ENCODE data around the gene MUS81. TPM values are rescaled to one million over a fixed set of nuclear protein-coding genes. Genes with fewer than 3 reads are reported as not detected.

MUS81 gene
- total RNA-seq, 2 experiments from 2014 or later, result 37.7 to 39.2 TPM

DNA sequence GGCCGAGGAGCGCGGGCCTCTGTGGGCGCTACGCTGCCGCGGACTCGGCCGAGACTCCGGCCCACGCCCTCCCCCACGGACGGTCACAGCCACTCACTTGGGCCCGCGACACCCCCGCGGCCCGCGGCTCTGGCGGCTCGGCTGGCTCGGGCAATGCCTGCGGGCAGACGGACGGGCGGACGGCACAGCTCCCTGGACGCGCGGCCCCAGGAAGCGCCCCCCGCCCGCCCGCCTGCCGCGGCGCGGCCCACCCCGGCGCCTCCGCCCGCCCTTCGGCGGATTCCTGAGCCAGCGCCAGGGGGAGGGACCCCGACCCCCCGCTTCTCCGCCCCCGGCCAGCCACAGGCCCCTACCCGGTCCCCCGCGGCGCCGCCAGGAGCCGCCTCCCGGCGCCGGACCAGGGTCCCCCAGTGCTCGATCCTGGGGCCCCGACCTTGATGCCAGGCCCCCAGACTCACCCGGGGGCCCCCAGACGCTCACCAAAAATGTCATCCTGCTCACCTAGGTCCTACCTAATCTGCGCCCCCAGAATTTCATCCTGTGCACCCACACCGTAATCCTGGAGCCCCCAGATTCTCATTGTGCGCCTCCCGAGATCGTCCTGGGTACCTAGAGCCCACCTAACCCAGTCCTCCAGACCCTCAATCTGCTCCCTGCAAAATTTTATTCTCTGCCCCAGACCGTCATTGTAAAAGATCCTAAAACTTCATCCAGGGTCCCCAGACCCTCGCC is 12.5 kb downstream of the MUS81 start, which contains the start of gene EFEMP2:
Gene EFEMP2 (minus strand): TSS at position 215 of the 732 bp plus-strand sequence. CDS start 446 bp downstream, outside the sequence.
- TF ChIP-seq, protein P1, sequence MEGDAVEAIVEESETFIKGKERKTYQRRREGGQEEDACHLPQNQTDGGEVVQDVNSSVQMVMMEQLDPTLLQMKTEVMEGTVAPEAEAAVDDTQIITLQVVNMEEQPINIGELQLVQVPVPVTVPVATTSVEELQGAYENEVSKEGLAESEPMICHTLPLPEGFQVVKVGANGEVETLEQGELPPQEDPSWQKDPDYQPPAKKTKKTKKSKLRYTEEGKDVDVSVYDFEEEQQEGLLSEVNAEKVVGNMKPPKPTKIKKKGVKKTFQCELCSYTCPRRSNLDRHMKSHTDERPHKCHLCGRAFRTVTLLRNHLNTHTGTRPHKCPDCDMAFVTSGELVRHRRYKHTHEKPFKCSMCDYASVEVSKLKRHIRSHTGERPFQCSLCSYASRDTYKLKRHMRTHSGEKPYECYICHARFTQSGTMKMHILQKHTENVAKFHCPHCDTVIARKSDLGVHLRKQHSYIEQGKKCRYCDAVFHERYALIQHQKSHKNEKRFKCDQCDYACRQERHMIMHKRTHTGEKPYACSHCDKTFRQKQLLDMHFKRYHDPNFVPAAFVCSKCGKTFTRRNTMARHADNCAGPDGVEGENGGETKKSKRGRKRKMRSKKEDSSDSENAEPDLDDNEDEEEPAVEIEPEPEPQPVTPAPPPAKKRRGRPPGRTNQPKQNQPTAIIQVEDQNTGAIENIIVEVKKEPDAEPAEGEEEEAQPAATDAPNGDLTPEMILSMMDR (IDR thresholded peaks at IDR 0.05), result no peak
- ChIA-PET POLR2A (interaction anchor here (0.6 to 7.1 kb wide), 8 partner anchors 12 to 638 kb away, joined by 3 to 137 read pairs (median 9); partner anchors contain the start of genes BBS1, CCDC85B, CFL1 and FIBP), CTCF (interaction anchor here (1.0 to 2.3 kb wide), 3 partner anchors 12 to 17 kb away, joined by 5 to 18 read pairs (median 17); partner anchors contain the start of genes CCDC85B, FIBP and MUS81)
- DNase-seq, result peak in 1 of 14 experiments; percentile 34
- H3K36me3 ChIP-seq (ENCODE audit: insufficient read depth, low read length), result peaks cover 6% of the 10 kb centered on the region
- peaks cover 49% of the 10 kb centered on the region for H3K4me1 ChIP-seq (ENCODE audit: insufficient read depth, low read length)
- intact Hi-C loops (cut with DNase I, micrococcal nuclease), result loop anchor here (1.0 to 2.0 kb wide), 3 partner anchors 12 to 47 kb away; partner anchors contain the start of genes MUS81 (in 2 of the 2), C11orf68 (in 1 of the 2), DRAP1 (in 1 of the 2) and FIBP (in 1 of the 2)
- peak within 1 kb of the TSS; percentile 89 for H3K4me3 Mint-ChIP-seq
- H3K4me1 Mint-ChIP-seq (ENCODE audit: low read depth), result peaks cover 16% of the 10 kb centered on the region
- H3K4me3 ChIP-seq (ENCODE audit: low read length), result peak within 1 kb of the TSS; percentile 60
- H3K9me3 Mint-ChIP-seq, result no peaks in the 10 kb centered on the region
- H3K36me3 Mint-ChIP-seq (ENCODE audit: low read depth), result peaks cover 3% of the 10 kb centered on the region
- H3K9me3 ChIP-seq (ENCODE audit: control insufficient read depth in 1 of 2, insufficient read depth in 1 of 2, low read length in 2 of 2), result no peaks in the 10 kb centered on the region
- peak within 1 kb of the TSS; percentile 78 to 81 for H3K27ac ChIP-seq (ENCODE audit: low read depth in 1 of 2, low read length in 2 of 2)
- H3K27ac Mint-ChIP-seq, result peak within 1 kb of the TSS; percentile 83
- no peak for ATAC-seq (ENCODE audit: poor library complexity)
- no peaks in the 10 kb centered on the region for H3K27me3 ChIP-seq (ENCODE audit: control insufficient read depth in 1 of 2, insufficient read depth in 2 of 2, low read length in 2 of 2)
- H3K27me3 Mint-ChIP-seq, result no peaks in the 10 kb centered on the region

DNA sequence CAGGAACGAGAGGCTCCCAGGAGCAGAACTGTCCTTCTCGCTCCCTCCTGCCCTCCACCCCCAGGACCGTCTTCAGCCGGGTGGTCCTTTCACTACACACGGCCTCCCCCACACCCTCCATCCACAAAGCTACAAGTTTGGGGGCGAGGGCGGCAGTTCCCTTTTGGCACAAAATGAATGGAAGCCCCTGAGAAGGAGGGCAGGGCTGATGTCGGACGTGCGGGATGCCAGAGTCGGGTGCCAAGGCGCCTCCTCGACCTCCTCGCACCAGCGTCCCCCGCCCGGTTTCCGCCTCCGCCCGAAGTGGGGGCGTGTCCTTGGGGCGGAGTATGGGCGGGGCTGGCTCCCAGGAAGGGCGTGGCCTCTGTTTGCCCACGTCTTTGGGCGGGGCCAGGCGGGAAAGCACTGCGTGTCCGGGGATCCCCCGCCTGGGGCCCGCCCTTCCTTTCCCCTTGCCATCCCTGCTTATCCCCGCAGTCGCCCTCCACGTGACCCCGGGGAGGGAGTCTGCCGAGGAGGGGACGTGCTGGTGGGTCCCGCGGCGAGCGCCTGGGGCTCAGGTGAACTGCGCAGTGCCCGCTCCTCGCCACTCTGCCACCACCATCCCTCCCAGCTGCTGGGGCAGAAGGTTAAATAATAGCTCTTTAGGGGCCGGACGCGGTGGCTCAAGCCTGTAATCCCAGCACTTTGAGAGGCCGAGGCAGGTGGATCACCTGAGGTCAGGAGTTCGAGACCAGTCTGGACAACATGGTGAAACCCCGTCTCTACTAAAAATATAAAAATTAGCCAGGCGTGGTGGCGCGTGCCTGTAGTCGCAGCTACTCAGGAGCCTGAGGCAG is 13.3 kb downstream of the MUS81 start:
- H3K27ac ChIP-seq (ENCODE audit: low read depth in 1 of 2, low read length in 2 of 2), result peak overlapping the region; percentile 78 to 81
- POLR2A ChIA-PET, result interaction anchor here (0.6 to 7.1 kb wide), 12 partner anchors 11 to 738 kb away, joined by 3 to 137 read pairs (median 4); partner anchors contain the start of genes BBS1, C11orf68, CCDC85B and CFL1
- H3K36me3 Mint-ChIP-seq (ENCODE audit: low read depth), result no peaks in the 10 kb centered on the region
- intact Hi-C loops (cut with DNase I, micrococcal nuclease), result loop anchor here (1.0 to 2.0 kb wide), 3 partner anchors 13 to 46 kb away; partner anchors contain the start of genes MUS81 (in 2 of the 2), C11orf68 (in 1 of the 2), DRAP1 (in 1 of the 2) and FIBP (in 1 of the 2)
- peak overlapping the region; percentile 60 for H3K4me3 ChIP-seq (ENCODE audit: low read length)
- H3K9me3 Mint-ChIP-seq, result no peaks in the 10 kb centered on the region
- no peaks in the 10 kb centered on the region for H3K27me3 Mint-ChIP-seq
- CTCF ChIA-PET, result interaction anchor here (1.6 to 2.3 kb wide), 4 partner anchors 10 to 161 kb away, joined by 6 to 21 read pairs (median 18); partner anchors contain the start of genes CCDC85B, FIBP, KAT5 and MUS81
- no peaks in the 10 kb centered on the region for H3K27me3 ChIP-seq (ENCODE audit: control insufficient read depth in 1 of 2, insufficient read depth in 2 of 2, low read length in 2 of 2)
- TF ChIP-seq, protein P1 (IDR thresholded peaks at IDR 0.05), result no peak
- peak overlapping the region; percentile 83 for H3K27ac Mint-ChIP-seq
- ATAC-seq (ENCODE audit: poor library complexity) (peak; percentile 95), DNase-seq (peak; percentile 92 to 99 (median 96))
- H3K36me3 ChIP-seq (ENCODE audit: insufficient read depth, low read length), result no peaks in the 10 kb centered on the region
- peak overlapping the region; percentile 89 for H3K4me3 Mint-ChIP-seq
- H3K4me1 ChIP-seq (ENCODE audit: insufficient read depth, low read length), result peaks cover 51% of the 10 kb centered on the region
- H3K4me1 Mint-ChIP-seq (ENCODE audit: low read depth), result peaks cover 16% of the 10 kb centered on the region
- H3K9me3 ChIP-seq (ENCODE audit: control insufficient read depth in 1 of 2, insufficient read depth in 1 of 2, low read length in 2 of 2), result no peaks in the 10 kb centered on the region
